Lower leg skin (tissue), 4 donors: ENCODE measurements around the gene FANCC. TPM values are rescaled to one million over a fixed set of nuclear protein-coding genes. Genes with fewer than 3 reads are reported as not detected.
"Not testable (repeated sequence)": the region's sequence is repeated elsewhere in the genome, so short reads cannot be mapped to it uniquely, and the experiment has no call there.

Source experiments
- DNase-seq, 2 donors: peaks; one replicate each; pipeline ENCODE4 v3.0.0-alpha.2; 2019; ENCODE audit warnings: low spot score in 2 of 2
- H3K4me3 ChIP-seq: fragments of 200-600 bp; sonication (generic); 2 replicates; pipeline ENCODE4 v1.5.1; 2017; ENCODE audit warnings: mild to moderate bottlenecking, low read depth; ENCODE audit not compliant: poor library complexity, severe bottlenecking
- CTCF ChIP-seq, 3 donors: fragments of 450-650 bp; IDR thresholded peaks; one replicate each; pipeline ENCODE4 v1.5.1; 2016; ENCODE audit warnings: antibody characterized with exemption in 3 of 3, mild to moderate bottlenecking in 3 of 3, moderate library complexity in 2 of 3
- POLR2A ChIP-seq, 2 donors: fragments of 450-650 bp; IDR thresholded peaks; one replicate each; pipeline ENCODE4 v1.6.1; 2016 to 2017; ENCODE audit warnings: antibody characterized with exemption in 2 of 2, mild to moderate bottlenecking in 1 of 2, moderate library complexity in 1 of 2
- WGBS, 2 donors: methylation state at CpG; one replicate each; pipeline ENCODE4 v1.1.5; 2018; 5-methylcytosine and 5-hydroxymethylcytosine counted together
- intact Hi-C: fragments of 100-400 bp; cut with DNase I; formaldehyde crosslinking; loops from one replicate; pipeline ENCODE4 v1.15.0; 2023; ENCODE audit warnings: low total_unique reads
- total RNA-seq, 4 donors: library from RNA; depleted of rRNA; stranded (reverse); fragments of >200 nt; gene quantifications; one replicate each; pipeline ENCODE4 v1.1.0, GENCODE V29; 2016

The FANCC gene
- total RNA-seq, 4 donors from 2014 or later, result 6.7 to 10.2 (median 8.1) TPM

DNA sequence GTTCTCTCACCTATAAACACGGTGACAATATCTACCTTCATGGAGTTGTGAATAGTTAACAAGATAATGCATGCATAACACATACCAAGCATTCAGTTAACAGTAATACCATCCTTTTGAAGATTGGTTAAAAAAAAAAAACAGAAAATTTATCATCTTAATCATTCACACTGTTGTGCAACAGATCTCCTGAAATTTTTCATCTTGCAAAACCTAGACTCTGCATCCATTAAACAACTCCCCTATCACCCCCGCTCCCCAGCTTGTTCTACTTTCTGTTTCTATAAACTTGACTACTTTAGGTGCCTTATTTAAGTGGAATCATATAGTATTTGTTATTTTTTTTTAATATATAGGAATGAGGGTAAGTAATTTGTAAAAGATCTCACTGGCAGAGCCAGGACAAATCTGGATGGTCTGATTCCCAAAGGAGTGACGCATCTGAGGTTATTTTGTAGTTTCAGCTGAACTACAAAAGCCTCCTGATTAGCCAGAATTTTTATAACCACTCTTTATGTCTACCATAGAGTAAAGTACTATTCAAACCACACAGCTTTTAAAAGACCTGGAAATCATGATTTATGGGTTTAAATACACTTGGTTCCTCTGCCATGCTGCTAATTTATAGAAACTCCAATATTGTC, 93.0 kb downstream of the FANCC start:
- TF ChIP-seq POLR2A (IDR thresholded peaks at IDR 0.05) (no peak), CTCF (IDR thresholded peaks at IDR 0.05) (no peak)
- H3K4me3 ChIP-seq, result no peak overlapping the region
- WGBS, 2 donors, result 92 to 97% methylated on average over 3 of the region's 3 CpGs
- DNase-seq, result no peak
- intact Hi-C loops, result no loop called here

DNA sequence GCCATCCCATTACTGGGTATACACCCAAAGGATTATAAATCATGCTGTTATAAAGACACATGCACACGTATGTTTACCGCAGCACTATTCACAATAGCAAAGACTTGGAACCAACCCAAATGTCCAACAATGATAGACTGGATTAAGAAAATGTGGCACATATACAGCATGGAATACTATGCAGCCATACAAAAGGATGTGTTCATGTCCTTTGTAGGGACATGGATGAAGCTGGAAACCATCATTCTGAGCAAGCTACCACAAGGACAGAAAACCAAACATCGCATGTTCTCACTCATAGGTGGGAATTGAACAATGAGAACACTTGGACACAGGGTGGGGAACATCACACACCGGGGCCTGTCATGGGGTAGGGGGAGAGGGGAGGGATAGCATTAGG, 97.2 kb downstream of the FANCC start:
- DNase-seq, intact Hi-C loops, H3K4me3 ChIP-seq: not testable (repeated sequence)
- 81 to 85% methylated on average over 4 of the region's 4 CpGs for WGBS, 2 donors

DNA sequence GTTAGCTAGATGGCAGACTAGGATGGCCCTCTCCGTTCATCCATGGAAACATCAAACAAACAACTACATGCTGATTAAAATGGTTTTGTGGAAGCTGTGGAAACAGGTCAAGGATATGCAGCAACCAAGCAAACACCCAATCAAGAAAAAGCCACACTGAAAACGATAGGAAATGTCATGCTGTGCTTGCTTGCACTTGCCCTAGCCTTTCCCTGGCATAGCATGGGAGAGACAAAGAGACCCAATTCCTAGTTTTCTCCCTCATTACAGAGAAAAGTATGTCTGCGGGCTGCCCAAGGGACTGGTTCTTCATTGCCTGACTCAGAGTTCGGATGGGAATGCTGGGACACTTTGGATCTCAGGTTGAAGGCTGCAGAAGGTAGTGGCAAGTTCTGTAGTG, 98.7 kb downstream of the FANCC start:
- TF ChIP-seq CTCF (IDR thresholded peaks at IDR 0.05) (no peak), POLR2A (IDR thresholded peaks at IDR 0.05) (no peak)
- WGBS, 2 donors, result 49 to 62% methylated on average over 4 of the region's 4 CpGs
- intact Hi-C loops, result no loop called here
- DNase-seq, result no peak
- H3K4me3 ChIP-seq, result no peak overlapping the region

DNA sequence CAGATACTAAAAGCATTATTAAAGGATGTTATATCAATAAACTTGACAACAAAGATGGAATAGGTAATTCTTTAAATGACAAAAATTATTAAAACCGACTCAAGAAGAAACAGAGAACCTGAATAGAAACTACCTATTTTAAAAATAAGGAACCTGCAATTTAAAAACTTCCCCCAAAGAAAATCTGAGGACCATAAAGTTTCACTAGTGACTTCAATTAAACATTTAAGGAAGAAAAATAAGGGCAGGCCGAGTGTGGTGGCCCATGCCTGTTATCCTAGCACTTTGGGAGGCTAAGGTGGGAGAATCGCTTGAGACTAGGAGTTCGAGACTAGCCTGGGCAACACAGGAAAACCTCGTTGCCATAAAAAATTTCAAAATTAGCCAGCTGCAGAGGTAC, 99.6 kb downstream of the FANCC start:
- 84 to 93% methylated on average over 5 of the region's 5 CpGs for WGBS, 2 donors

GRCh38 chr9:95215336-95215898, 102.1 kb downstream of the FANCC start:
- H3K4me3 ChIP-seq, result no peak overlapping the region
- 89 to 93% methylated on average over 5 of the region's 5 CpGs for WGBS, 2 donors
- intact Hi-C loops, result no loop called here
- DNase-seq, result no peak
- TF ChIP-seq CTCF (IDR thresholded peaks at IDR 0.05) (no peak), POLR2A (IDR thresholded peaks at IDR 0.05) (no peak)

More for the DNA sequence above, 99.6 kb downstream of the FANCC start:
- H3K4me3 ChIP-seq, result no peak overlapping the region
- DNase-seq, result no peak
- intact Hi-C loops, result no loop called here
- no peak for TF ChIP-seq CTCF (IDR thresholded peaks at IDR 0.05)
- TF ChIP-seq POLR2A (IDR thresholded peaks at IDR 0.05), result no peak

DNA sequence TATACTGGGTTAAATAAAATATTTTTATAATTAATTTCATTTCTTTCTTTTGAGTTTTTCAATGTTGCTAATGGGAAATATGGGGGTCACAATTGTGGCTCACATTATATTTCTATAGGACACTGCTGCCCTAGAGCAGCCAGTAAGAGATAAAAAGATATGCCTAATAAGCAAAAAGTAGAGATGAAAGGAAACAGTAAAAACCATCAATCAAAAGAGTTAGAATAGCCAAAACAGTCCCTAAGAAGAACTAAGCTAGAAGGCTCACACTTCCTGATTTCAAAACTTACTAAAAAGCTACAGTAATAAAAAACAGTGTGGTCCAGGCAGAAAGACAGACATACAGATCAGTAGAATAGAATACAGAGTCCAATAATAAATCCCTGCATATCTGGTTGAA, 104.4 kb downstream of the FANCC start:
- TF ChIP-seq POLR2A (IDR thresholded peaks at IDR 0.05) (no peak), CTCF (IDR thresholded peaks at IDR 0.05) (no peak)
- no peak for DNase-seq
- intact Hi-C loops, result no loop called here
- H3K4me3 ChIP-seq, result no peak overlapping the region
